H9 (cell line): Measurements from ENCODE around the gene SNAI3. TPM values are rescaled to one million over a fixed set of nuclear protein-coding genes. Genes with fewer than 3 reads are reported as not detected.

ENCODE experiments used
- DNase-seq: peaks from one replicate; pipeline ENCODE4 v3.0.0-alpha.2; 2017
- H2AFZ ChIP-seq: one replicate; pipeline ENCODE4 v1.6.1; 2013; ENCODE audit warnings: mild to moderate bottlenecking, low read length, control low read depth, moderate library complexity
- H2AK5ac ChIP-seq: 2 replicates; pipeline ENCODE4 v1.6.1; 2013; ENCODE audit warnings: low read length, control low read depth, mixed read lengths; ENCODE audit not compliant: insufficient read length
- H2BK120ac ChIP-seq: one replicate; pipeline ENCODE4 v1.6.1; 2013; ENCODE audit warnings: low read depth, mild to moderate bottlenecking, low read length, control low read depth, inconsistent platforms; ENCODE audit not compliant: poor library complexity, severe bottlenecking
- H2BK12ac ChIP-seq: 2 replicates; pipeline ENCODE4 v1.6.1; 2013; ENCODE audit warnings: low read length, control low read depth, mixed read lengths, low read depth; ENCODE audit not compliant: insufficient read length
- H2BK15ac ChIP-seq: 2 replicates; pipeline ENCODE4 v1.6.1; 2013; ENCODE audit warnings: low read depth, low read length, control low read depth
- H2BK20ac ChIP-seq: one replicate; pipeline ENCODE4 v1.6.1; 2013; ENCODE audit warnings: low read depth, mild to moderate bottlenecking, low read length, control low read depth, inconsistent platforms; ENCODE audit not compliant: poor library complexity, severe bottlenecking
- H2BK5ac ChIP-seq: 2 replicates; pipeline ENCODE4 v1.6.1; 2013; ENCODE audit warnings: low read length, control low read depth, mixed read lengths; ENCODE audit not compliant: insufficient read length
- H3K14ac ChIP-seq: 2 replicates; pipeline ENCODE4 v1.6.1; 2013; ENCODE audit warnings: low read length, control low read depth; ENCODE audit not compliant: insufficient read depth
- H3K18ac ChIP-seq: 2 replicates; pipeline ENCODE4 v1.6.1; 2013; ENCODE audit warnings: low read depth, mild to moderate bottlenecking, mixed read lengths, low read length, control low read depth; ENCODE audit not compliant: insufficient read length
- H3K23ac ChIP-seq: 2 replicates; pipeline ENCODE4 v1.6.1; 2013; ENCODE audit warnings: low read length, control low read depth, mixed read lengths, low read depth; ENCODE audit not compliant: insufficient read length
- H3K23me2 ChIP-seq: 2 replicates; pipeline ENCODE4 v1.6.1; 2013; ENCODE audit warnings: low read depth, mild to moderate bottlenecking, mixed read lengths, low read length, control low read depth; ENCODE audit not compliant: insufficient read length, poor library complexity, severe bottlenecking
- H3K27ac ChIP-seq: 2 replicates; pipeline ENCODE4 v1.5.1; 2013; ENCODE audit warnings: low read length, control low read depth, mixed read lengths, low read depth; ENCODE audit not compliant: insufficient read length
- H3K27me3 ChIP-seq: 2 replicates; pipeline ENCODE4 v1.6.1; 2013; ENCODE audit warnings: low read length, control low read depth, inconsistent platforms; ENCODE audit not compliant: insufficient read depth
- H3K4ac ChIP-seq: 2 replicates; pipeline ENCODE4 v1.6.1; 2013; ENCODE audit warnings: low read depth, mild to moderate bottlenecking, control low read depth, inconsistent platforms, low read length, moderate library complexity
- H3K4me1 ChIP-seq: 2 replicates; pipeline ENCODE4 v1.6.1; 2013; ENCODE audit warnings: low read length, control low read depth, inconsistent platforms; ENCODE audit not compliant: insufficient read depth
- H3K4me2 ChIP-seq: 2 replicates; pipeline ENCODE4 v1.6.1; 2013; ENCODE audit warnings: low read length, control low read depth, mixed read lengths; ENCODE audit not compliant: insufficient read length, insufficient read depth
- H3K56ac ChIP-seq: 2 replicates; pipeline ENCODE4 v1.6.1; 2013; ENCODE audit warnings: low read depth, mild to moderate bottlenecking, mixed read lengths, low read length, control low read depth; ENCODE audit not compliant: insufficient read length
- H3K79me1 ChIP-seq: 2 replicates; pipeline ENCODE4 v1.6.1; 2013; ENCODE audit warnings: low read depth, mild to moderate bottlenecking, moderate library complexity, low read length, control low read depth, inconsistent platforms; ENCODE audit not compliant: insufficient read depth, poor library complexity, severe bottlenecking
- H3K79me2 ChIP-seq: 2 replicates; pipeline ENCODE4 v1.6.1; 2013; ENCODE audit warnings: low read length, control low read depth, inconsistent platforms; ENCODE audit not compliant: insufficient read depth
- H3K9ac ChIP-seq: 2 replicates; pipeline ENCODE4 v1.6.1; 2013; ENCODE audit warnings: low read length, control low read depth, mixed read lengths; ENCODE audit not compliant: insufficient read length; ENCODE audit errors: extremely low read depth
- H3K9me3 ChIP-seq: one replicate; pipeline ENCODE4 v1.6.1; 2013; ENCODE audit warnings: low read depth, low read length, inconsistent platforms; ENCODE audit not compliant: control insufficient read depth
- H3T11ph ChIP-seq: one replicate; pipeline ENCODE4 v1.6.1; 2013; ENCODE audit warnings: mild to moderate bottlenecking, low read length, control low read depth, inconsistent platforms
- H4K20me1 ChIP-seq: one replicate; pipeline ENCODE4 v1.6.1; 2013; ENCODE audit not compliant: control insufficient read depth, insufficient read length, insufficient read depth
- H4K5ac ChIP-seq: 2 replicates; pipeline ENCODE4 v1.6.1; 2013; ENCODE audit warnings: low read depth, mild to moderate bottlenecking, mixed read lengths, low read length, control low read depth; ENCODE audit not compliant: insufficient read length
- H4K8ac ChIP-seq: replicated peaks from 2 replicates; pipeline ENCODE4 v1.6.1; 2013; ENCODE audit warnings: low read length, control low read depth, mixed read lengths, low read depth; ENCODE audit not compliant: insufficient read length
- H4K91ac ChIP-seq: 2 replicates; pipeline ENCODE4 v1.6.1; 2013; ENCODE audit warnings: low read depth, mild to moderate bottlenecking, moderate library complexity, mixed read lengths, low read length, control low read depth; ENCODE audit not compliant: insufficient read length
- H3K27ac Mint-ChIP-seq, 3 experiments: 2 replicates in 2 of 3; 3 replicates in 1 of 3; pipeline ENCODE4 v1.8.0; 2020 to 2021; ENCODE audit warnings: mixed read lengths in 3 of 3, mild to moderate bottlenecking in 1 of 3, moderate library complexity in 1 of 3
- H3K27me3 Mint-ChIP-seq: 2 replicates; pipeline ENCODE4 v1.8.0; 2021; ENCODE audit warnings: low read depth, mild to moderate bottlenecking, moderate library complexity, mixed read lengths
- H3K36me3 Mint-ChIP-seq, 3 experiments: 2 replicates in 2 of 3; 3 replicates in 1 of 3; pipeline ENCODE4 v1.8.0; 2020 to 2021; ENCODE audit warnings: low read depth in 3 of 3, mixed read lengths in 3 of 3; ENCODE audit not compliant: insufficient read depth in 1 of 3
- H3K4me1 Mint-ChIP-seq, 2 experiments: 2 replicates each; pipeline ENCODE4 v1.8.0; 2020; ENCODE audit warnings: mixed read lengths in 2 of 2
- H3K4me3 Mint-ChIP-seq, 2 experiments: 2 replicates in 1 of 2; 3 replicates in 1 of 2; pipeline ENCODE4 v1.8.0; 2020 to 2021; ENCODE audit warnings: mild to moderate bottlenecking in 2 of 2, mixed read lengths in 2 of 2, moderate library complexity in 1 of 2
- H3K9me3 Mint-ChIP-seq, 2 experiments: 2 replicates in 1 of 2; 3 replicates in 1 of 2; pipeline ENCODE4 v1.8.0; 2020; ENCODE audit warnings: mild to moderate bottlenecking in 2 of 2, mixed read lengths in 2 of 2, moderate library complexity in 1 of 2
- CTCF ChIP-seq: fragments of 200-600 bp; sonication (generic); conservative IDR thresholded peaks from 3 replicates; pipeline ENCODE4 v1.8.0; 2021; ENCODE audit warnings: antibody characterized with exemption, mild to moderate bottlenecking
- whole genome bisulfite sequencing: extraction: QIAGEN DNeasy Blood & Tissue Kit; methylation state at CpG from one replicate; pipeline ENCODE4 v1.1.7; 2013; ENCODE audit warnings: missing lambda C conversion rate, low lambda C conversion rate, mixed read lengths; ENCODE audit not compliant: insufficient read length; ENCODE audit errors: extremely low coverage; 5-methylcytosine and 5-hydroxymethylcytosine counted together
- total RNA-seq: library from RNA; stranded (reverse); gene quantifications from 2 replicates; pipeline ENCODE4 v1.2.1, GENCODE V29; 2021

The SNAI3 gene
- total RNA-seq, 1 experiment from 2014 or later = 3.2 TPM

GRCh38 chr16:88681084-88681680 lies 5.1 kb downstream of the SNAI3 start:
- Histone ChIP-seq H4K5ac (no peak overlapping the region), H3K79me2 (no peaks in the 10 kb centered on the region), H3K27me3 (no peaks in the 10 kb centered on the region; the same call in 1 of the 2 replicates), H4K91ac (no peak overlapping the region), H2AFZ (no peak overlapping the region), H4K8ac (no peak overlapping the region), H3K27ac (no peak overlapping the region), H3T11ph (no peak overlapping the region), H3K14ac (no peak overlapping the region), H3K79me1 (no peaks in the 10 kb centered on the region), H2AK5ac (no peak overlapping the region), H3K4me1 (no peaks in the 10 kb centered on the region), H3K23me2 (peaks cover 9% of the 10 kb centered on the region), H3K4ac (no peak overlapping the region), H3K18ac (no peak overlapping the region), H2BK12ac (no peak overlapping the region), H3K23ac (no peak overlapping the region), H3K4me2 (no peak overlapping the region), H2BK20ac (no peak overlapping the region), H2BK120ac (no peak overlapping the region), H3K56ac (no peak overlapping the region), H2BK5ac (no peak overlapping the region), H2BK15ac (no peak overlapping the region), H3K9me3 (no peaks in the 10 kb centered on the region), H4K20me1 (no peaks in the 10 kb centered on the region), H3K9ac (no peak overlapping the region)
- no peaks in the 10 kb centered on the region for H3K9me3 Mint-ChIP-seq
- peak; percentile 74 for TF ChIP-seq CTCF
- peaks cover 7 to 8% of the 10 kb centered on the region in 2 experiments; a peak in 3 of 4 replicates for H3K4me1 Mint-ChIP-seq
- peaks cover 4% of the 10 kb centered on the region for H3K27me3 Mint-ChIP-seq
- H3K27ac Mint-ChIP-seq = no peak overlapping the region
- H3K36me3 Mint-ChIP-seq = peaks cover 0 to 2% (median 0%) of the 10 kb centered on the region in 3 experiments; a peak in 1 of 7 replicates
- H3K4me3 Mint-ChIP-seq = no peak overlapping the region; a peak in 1 of 5 replicates
- peak; percentile 84 for DNase-seq
- no CpG with 5 or more reads among the region's 31 CpGs for WGBS
